Keratinocyte (primary cell): ENCODE measurements around the gene TYRO3. TPM values are rescaled to one million over a fixed set of nuclear protein-coding genes. Genes with fewer than 3 reads are reported as not detected.

ENCODE experiments used
- DNase-seq: peaks from one replicate; pipeline ENCODE4 v3.0.0-alpha.2; 2011; ENCODE audit warnings: low read depth, missing footprints, low spot score
- FAIRE-seq: peaks from 2 replicates; lab custom pipeline; 2011; peaks lifted over from hg19 to GRCh38; lab: Jason Lieb, UNC
- H2AFZ ChIP-seq: 2 replicates; pipeline ENCODE4 v1.6.0; 2012; ENCODE audit warnings: low read length, control low read depth, inconsistent platforms; ENCODE audit not compliant: control insufficient read depth
- H3K27ac ChIP-seq: 2 replicates; pipeline ENCODE4 v1.5.1; 2011; ENCODE audit warnings: low read length; ENCODE audit not compliant: control insufficient read depth, insufficient read depth
- H3K27me3 ChIP-seq: 3 replicates; pipeline ENCODE4 v1.6.0; 2011; ENCODE audit warnings: low read length; ENCODE audit not compliant: control insufficient read depth, insufficient read depth; ENCODE audit errors: extremely low read depth
- H3K36me3 ChIP-seq, 2 experiments: 2 replicates in 1 of 2; 3 replicates in 1 of 2; pipeline ENCODE4 v1.5.1; 2011; ENCODE audit warnings: low read length in 2 of 2, mild to moderate bottlenecking in 1 of 2; ENCODE audit not compliant: control insufficient read depth in 2 of 2, insufficient read depth in 2 of 2; ENCODE audit errors: extremely low read depth in 1 of 2
- H3K4me1 ChIP-seq: 3 replicates; pipeline ENCODE4 v1.5.1; 2011; ENCODE audit warnings: low read length; ENCODE audit not compliant: control insufficient read depth, insufficient read depth; ENCODE audit errors: extremely low read depth
- H3K4me2 ChIP-seq: 3 replicates; pipeline ENCODE4 v1.6.0; 2011; ENCODE audit warnings: low read depth, low read length; ENCODE audit not compliant: control insufficient read depth, insufficient read depth; ENCODE audit errors: extremely low read depth
- H3K4me3 ChIP-seq, 3 experiments: fragments of 200-600 bp in 1 of 3; sonication (generic) in 1 of 3; 2 replicates in 2 of 3; 3 replicates in 1 of 3; pipeline ENCODE4 v1.5.1; 2011 to 2016; ENCODE audit warnings: low read length in 3 of 3, mild to moderate bottlenecking in 3 of 3, control low read depth in 2 of 3, inconsistent platforms in 1 of 3, low read depth in 1 of 3, mixed read lengths in 1 of 3, mixed run types in 1 of 3, moderate library complexity in 1 of 3; ENCODE audit not compliant: control insufficient read depth in 2 of 3, insufficient read depth in 2 of 3; ENCODE audit errors: extremely low read depth in 1 of 3
- H3K79me2 ChIP-seq: 2 replicates; pipeline ENCODE4 v1.6.0; 2012; ENCODE audit warnings: low read length; ENCODE audit not compliant: control insufficient read depth, insufficient read depth
- H3K9ac ChIP-seq: 3 replicates; pipeline ENCODE4 v1.6.0; 2011; ENCODE audit warnings: low read length; ENCODE audit not compliant: control insufficient read depth, insufficient read depth; ENCODE audit errors: extremely low read depth
- H3K9me1 ChIP-seq: 3 replicates; pipeline ENCODE4 v1.6.0; 2011; ENCODE audit warnings: low read length; ENCODE audit not compliant: control insufficient read depth, insufficient read depth; ENCODE audit errors: extremely low read depth
- H3K9me3 ChIP-seq: 2 replicates; pipeline ENCODE4 v1.5.1; 2012; ENCODE audit warnings: low read depth, low read length; ENCODE audit not compliant: control insufficient read depth
- H4K20me1 ChIP-seq: 3 replicates; pipeline ENCODE4 v1.6.0; 2011; ENCODE audit warnings: low read length; ENCODE audit not compliant: control insufficient read depth, insufficient read depth; ENCODE audit errors: extremely low read depth
- EZH2 ChIP-seq: IDR thresholded peaks from one replicate; pipeline ENCODE4 v1.6.1; 2012; ENCODE audit warnings: inconsistent platforms, mild to moderate bottlenecking, low read length, moderate library complexity
- dilution Hi-C: fragments of 300-500 bp; cut with MboI; formaldehyde crosslinking; loops from one replicate; pipeline ENCODE4 v1.7.0; 2020; ENCODE audit warnings: low sequenced_read_pairs; ENCODE audit not compliant: extremely low pct_ligation_motif_present
- polyA plus RNA-seq, 5 experiments: library from polyadenylated mRNA; depleted of rRNA in 3 of 5; stranded (reverse) in 3 of 5; stranded (forward) in 1 of 5; unstranded in 1 of 5; fragments of >200 nt; gene quantifications; 1 replicate in 1 of 5; 2 replicates in 3 of 5; 3 replicates in 1 of 5; pipeline versions ENCODE4 v1.2.1 to v1.2.3, GENCODE V29; 2011 to 2012; ENCODE audit warnings: missing spikeins in 2 of 5, low read depth in 1 of 5, low replicate concordance in 1 of 5
- TF ChIP-seq, protein P1 (sequence below), 3 experiments: IDR thresholded peaks in 1 of 3; conservative IDR thresholded peaks in 1 of 3; optimal IDR thresholded peaks in 1 of 3; 2 replicates in 2 of 3; 3 replicates in 1 of 3; pipeline versions ENCODE3 to v1.5.1; 2011; ENCODE audit warnings: low read length in 3 of 3, mild to moderate bottlenecking in 3 of 3, moderate library complexity in 2 of 3, control low read depth in 1 of 3, inconsistent platforms in 1 of 3; ENCODE audit not compliant: insufficient read depth in 2 of 3; ENCODE audit errors: extremely low read depth in 1 of 3

TYRO3 gene
- polyA plus RNA-seq, 1 donor (not counting 4 experiments of a cell fraction or from before 2014, with no cell fraction given): 9.0 TPM

- Histone ChIP-seq H3K27ac (no peak overlapping the region), H4K20me1 (no peaks in the 10 kb centered on the region), H3K4me1 (peaks cover 8% of the 10 kb centered on the region), H3K9me3 (no peaks in the 10 kb centered on the region), H3K36me3 (no peaks in the 10 kb centered on the region), H3K79me2 (no peaks in the 10 kb centered on the region), H2AFZ (no peak overlapping the region), H3K4me3 (no peak overlapping the region), H3K9me1 (no peaks in the 10 kb centered on the region), H3K27me3 (no peaks in the 10 kb centered on the region), H3K9ac (no peak overlapping the region), H3K4me2 (no peak overlapping the region)
- no peak for TF ChIP-seq EZH2
- TF ChIP-seq, protein P1, sequence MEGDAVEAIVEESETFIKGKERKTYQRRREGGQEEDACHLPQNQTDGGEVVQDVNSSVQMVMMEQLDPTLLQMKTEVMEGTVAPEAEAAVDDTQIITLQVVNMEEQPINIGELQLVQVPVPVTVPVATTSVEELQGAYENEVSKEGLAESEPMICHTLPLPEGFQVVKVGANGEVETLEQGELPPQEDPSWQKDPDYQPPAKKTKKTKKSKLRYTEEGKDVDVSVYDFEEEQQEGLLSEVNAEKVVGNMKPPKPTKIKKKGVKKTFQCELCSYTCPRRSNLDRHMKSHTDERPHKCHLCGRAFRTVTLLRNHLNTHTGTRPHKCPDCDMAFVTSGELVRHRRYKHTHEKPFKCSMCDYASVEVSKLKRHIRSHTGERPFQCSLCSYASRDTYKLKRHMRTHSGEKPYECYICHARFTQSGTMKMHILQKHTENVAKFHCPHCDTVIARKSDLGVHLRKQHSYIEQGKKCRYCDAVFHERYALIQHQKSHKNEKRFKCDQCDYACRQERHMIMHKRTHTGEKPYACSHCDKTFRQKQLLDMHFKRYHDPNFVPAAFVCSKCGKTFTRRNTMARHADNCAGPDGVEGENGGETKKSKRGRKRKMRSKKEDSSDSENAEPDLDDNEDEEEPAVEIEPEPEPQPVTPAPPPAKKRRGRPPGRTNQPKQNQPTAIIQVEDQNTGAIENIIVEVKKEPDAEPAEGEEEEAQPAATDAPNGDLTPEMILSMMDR (optimal IDR thresholded peaks at IDR 0.05 in 1 of 3, IDR thresholded peaks at IDR 0.05 in 1 of 3, conservative IDR thresholded peaks at IDR 0.05 in 1 of 3; ENCODE audit: extremely low read depth in 1 of 3, insufficient read depth in 2 of 3, low read length in 3 of 3): no peak
- FAIRE-seq (no peak), DNase-seq (peak; percentile 13)
- dilution Hi-C loops: no loop called here
Observed at GRCh38 chr15:41631880-41632470, 73.0 kb downstream of the TYRO3 start.

Other genes with a start within 250 kb of the TYRO3 start
- gene OIP5, start 226.6 kb upstream of the TYRO3 start, polyA plus RNA-seq: 1.9 to 9.8 TPM (median 6.7 TPM) in 3 replicates
- gene NUSAP1, start 226.3 kb upstream of the TYRO3 start, polyA plus RNA-seq: 8.4 to 39.5 TPM (median 38.4 TPM) in 3 replicates
- gene NDUFAF1, start 156.7 kb upstream of the TYRO3 start, polyA plus RNA-seq: 27.4 to 36.7 TPM (median 30.3 TPM) in 3 replicates
- 24.2 to 30.5 TPM (median 28.5 TPM) in 3 replicates for gene RTF1, start 142.1 kb upstream of the TYRO3 start, polyA plus RNA-seq
- 0.12 to 0.14 TPM in 2 of 3 replicates, not detected in the other for gene ITPKA, start 65.3 kb upstream of the TYRO3 start, polyA plus RNA-seq
- not detected in 3 replicates for gene LTK, start 45.4 kb upstream of the TYRO3 start, polyA plus RNA-seq
- gene RPAP1, start 15.0 kb upstream of the TYRO3 start, polyA plus RNA-seq: 5.9 to 12.6 TPM (median 11.6 TPM) in 3 replicates
- gene MGA, start 101.2 kb downstream of the TYRO3 start, polyA plus RNA-seq: 4.3 to 6.3 TPM (median 5.4 TPM) in 3 replicates
- 11.3 to 22.2 TPM (median 18.3 TPM) in 3 replicates for gene MAPKBP1, start 215.3 kb downstream of the TYRO3 start, polyA plus RNA-seq